Measurements from ENCODE around the gene ZNF213.

ZNF213 gene

GRCh38 chr16:3101018-3101840, 33.6 kb upstream of the ZNF213 start:
- DNase-seq (ENCODE audit: low read depth, low spot score) = no peak

DNA sequence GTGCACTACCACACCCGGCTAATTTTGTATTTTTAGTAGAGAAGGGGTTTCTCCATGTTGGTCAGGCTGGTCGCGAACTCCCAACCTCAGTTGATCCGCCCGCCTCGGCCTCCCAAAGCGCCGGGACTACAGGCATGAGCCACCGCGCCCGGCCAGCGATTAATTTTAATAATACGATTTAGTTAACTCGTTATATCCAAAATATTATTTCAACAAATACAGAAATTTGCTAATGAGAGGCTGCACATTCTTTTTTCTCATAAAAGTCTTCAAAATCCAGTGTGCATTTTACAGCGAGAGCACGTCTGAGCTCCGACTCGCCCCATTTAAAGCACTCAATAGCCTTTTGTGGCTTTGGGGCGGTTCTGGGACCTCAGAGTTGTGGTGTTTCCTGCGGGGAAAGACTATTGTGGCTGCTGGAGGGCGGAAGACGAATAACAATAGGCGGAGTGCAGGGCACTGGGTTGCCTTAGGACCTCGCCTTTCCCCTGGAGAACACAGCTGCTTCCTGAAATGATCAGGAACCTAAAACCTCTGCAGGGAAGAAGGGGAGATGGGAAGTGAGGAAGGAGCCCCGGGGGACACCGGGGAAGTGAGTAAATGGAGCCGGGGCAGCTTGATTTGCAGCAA, 32.9 kb upstream of the ZNF213 start:
- DNase-seq (ENCODE audit: low read depth, low spot score) = no peak

DNA sequence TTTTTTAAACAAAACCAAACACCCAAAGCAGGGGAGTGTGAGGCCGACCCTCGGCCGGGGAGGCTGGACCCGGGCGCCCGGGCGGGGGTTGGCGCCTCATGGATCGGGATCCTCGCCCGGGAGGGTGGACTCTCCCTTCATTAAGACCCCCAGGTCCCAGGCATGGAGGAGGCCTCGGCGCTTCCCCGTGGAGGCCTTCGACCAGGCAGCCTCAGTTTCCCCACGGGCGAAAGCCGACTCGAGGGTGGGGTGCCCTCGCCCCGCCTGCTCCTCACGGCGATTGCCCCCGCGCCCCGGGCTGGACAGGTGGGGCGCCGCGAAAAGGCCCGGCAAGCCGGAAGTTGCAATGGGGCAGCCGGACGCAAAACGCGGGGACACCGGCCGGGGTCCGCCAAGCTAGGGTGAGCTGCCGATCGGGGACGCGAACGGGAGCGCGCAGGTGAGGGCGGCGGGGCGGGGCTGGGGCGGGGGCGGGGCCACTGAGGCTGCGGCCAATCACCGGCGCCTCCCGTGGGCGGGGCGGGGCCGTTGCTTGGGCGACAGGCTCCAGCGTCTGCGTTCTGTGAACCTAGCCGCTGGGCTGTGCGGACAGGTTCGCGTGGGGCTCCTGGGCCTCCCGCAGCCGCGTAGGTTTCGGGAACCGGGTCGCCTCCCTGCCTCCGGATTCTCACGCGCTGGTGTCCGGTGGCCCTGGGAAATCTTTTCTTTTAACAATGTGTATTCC, 28.5 kb upstream of the ZNF213 start:
- DNase-seq (ENCODE audit: low read depth, low spot score) = peak; percentile 66

DNA sequence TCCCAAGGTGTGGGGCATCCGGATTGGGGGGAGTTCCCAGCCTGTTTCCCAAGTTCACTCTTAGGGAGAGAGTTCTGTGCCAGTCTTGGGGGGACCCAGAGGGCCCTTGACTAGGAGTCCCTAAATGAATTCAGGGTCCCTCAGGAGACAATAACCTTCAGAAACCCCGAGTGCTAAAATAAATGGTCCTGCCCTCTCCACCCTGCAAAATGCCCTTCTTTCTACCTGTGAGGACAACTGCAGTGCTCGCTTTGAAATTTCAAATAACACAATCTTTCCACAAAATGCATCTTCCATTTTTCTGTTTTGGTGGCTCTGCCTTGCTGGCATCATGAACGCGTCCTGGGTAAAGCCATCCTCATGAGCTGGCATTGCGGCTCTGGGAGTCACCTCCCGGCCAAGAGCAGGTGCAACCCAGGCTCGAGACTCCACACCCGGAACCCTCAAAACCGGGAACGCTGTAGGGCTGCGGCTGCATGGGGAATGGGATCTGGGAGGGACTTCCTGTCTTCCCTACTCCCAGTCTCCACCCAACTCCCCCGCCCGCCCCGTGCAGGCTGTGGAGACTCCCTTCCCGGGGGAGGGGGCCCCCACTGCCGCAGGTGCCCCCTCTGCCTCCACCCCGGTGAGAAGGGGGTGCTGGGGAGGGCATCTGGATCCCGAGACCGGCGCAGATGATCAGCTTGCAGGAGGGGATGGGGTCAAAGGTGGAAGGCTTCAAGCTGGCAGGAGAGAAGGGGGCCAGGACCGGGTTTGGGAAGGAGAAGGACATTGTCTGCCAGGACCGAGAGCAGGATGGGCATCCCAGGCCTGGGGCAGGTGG, 22.6 kb upstream of the ZNF213 start, which contains the start of gene ZNF205:
ZNF205 (plus strand) TSS at position 529 of the 823 bp plus-strand sequence. CDS start 845 bp downstream, outside the sequence.
- DNase-seq (ENCODE audit: low read depth, low spot score) = no peak

- no peak for DNase-seq (ENCODE audit: low read depth, low spot score)
Measured at GRCh38 chr16:3112881-3113574, 21.8 kb upstream of the ZNF213 start.

- DNase-seq (ENCODE audit: low read depth, low spot score) = no peak
Measured at GRCh38 chr16:3113765-3114479, 20.9 kb upstream of the ZNF213 start.

DNA sequence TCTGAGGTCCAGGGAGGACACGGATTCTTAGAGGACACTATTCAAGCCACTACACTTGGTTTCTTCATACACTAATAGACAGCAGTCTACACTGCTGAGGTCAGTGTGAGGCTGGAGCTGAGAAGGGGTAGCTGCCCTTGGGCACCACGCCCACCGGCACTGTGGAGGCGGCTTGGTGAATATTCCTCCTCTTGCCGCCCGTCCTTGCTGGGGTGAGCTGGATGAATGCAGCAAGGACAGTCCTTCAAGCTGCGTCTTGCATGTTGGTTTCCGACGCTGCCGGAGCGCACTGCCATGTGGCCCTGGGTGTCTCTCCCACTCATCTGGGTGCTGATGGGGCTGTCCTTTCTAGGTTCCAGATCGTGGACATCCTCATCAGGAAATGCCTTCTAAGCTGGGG, 19.8 kb upstream of the ZNF213 start:
- no peak for DNase-seq (ENCODE audit: low read depth, low spot score)

DNA sequence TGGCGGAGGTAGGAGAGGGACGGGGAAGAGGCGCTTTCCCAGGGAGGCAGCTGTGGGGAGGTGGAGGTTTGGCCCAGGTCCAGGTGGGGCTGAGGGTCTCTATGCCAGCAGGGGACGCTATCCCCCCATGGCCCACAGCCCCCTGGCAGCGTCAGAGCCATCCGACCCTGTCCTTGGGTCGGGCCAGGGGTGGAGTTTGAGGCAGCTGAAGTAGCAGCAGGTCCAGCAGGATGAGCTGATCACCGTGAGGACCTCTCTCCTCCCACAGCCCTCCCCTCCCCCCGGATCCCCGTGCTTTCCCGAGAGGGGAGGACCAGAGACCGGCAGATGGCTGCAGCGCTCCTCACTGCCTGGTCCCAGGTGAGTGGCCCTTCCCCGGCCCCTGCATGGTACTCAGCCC, 19.3 kb upstream of the ZNF213 start:
- no peak for DNase-seq (ENCODE audit: low read depth, low spot score)

GRCh38 chr16:3118204-3118790, 16.5 kb upstream of the ZNF213 start:
- no peak for DNase-seq (ENCODE audit: low read depth, low spot score)

DNA sequence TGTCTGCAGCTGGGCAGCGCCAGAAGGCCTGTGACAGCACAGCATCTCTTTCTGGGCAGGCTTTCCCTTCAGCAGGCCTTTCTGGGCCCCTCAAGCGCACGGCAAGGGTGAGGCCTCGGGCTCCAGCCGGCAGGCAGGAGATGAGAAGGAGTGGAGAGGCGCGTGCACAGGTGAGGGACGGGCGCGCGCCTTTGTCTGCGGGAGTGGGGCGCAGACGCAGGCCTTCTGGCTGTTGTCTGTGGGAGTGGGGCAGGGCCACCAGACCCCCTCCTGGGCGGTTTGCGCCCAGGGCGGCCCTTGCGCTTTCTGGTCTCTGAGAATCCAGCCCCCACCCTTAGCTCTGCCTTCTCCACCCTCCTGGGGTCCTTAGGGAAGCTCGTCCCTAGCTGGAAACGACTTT, 16.0 kb upstream of the ZNF213 start:
- DNase-seq (ENCODE audit: low read depth, low spot score) = no peak

GRCh38 chr16:3119286-3119685, 15.5 kb upstream of the ZNF213 start:
- DNase-seq (ENCODE audit: low read depth, low spot score) = no peak

DNA sequence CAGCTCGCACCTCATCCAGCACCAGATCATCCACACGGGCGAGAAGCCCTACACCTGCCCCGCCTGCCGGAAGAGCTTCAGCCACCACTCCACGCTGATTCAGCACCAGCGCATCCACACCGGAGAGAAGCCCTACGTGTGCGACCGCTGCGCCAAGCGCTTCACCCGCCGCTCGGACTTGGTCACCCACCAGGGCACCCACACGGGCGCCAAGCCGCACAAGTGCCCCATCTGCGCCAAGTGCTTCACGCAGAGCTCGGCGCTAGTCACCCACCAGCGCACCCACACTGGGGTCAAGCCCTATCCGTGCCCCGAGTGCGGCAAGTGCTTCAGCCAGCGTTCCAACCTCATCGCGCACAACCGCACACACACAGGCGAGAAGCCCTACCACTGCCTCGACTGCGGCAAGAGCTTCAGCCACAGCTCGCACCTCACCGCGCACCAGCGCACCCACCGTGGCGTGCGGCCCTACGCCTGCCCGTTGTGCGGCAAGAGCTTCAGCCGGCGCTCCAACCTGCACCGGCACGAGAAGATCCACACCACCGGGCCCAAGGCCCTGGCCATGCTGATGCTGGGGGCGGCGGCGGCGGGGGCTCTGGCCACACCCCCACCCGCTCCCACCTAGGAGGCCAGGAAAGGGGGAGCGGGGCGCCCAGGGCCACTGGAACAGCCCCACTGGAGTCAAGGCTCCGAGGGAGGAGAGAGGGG, 15.0 kb upstream of the ZNF213 start:
- DNase-seq (ENCODE audit: low read depth, low spot score) = no peak

GRCh38 chr16:3120435-3120834, 14.4 kb upstream of the ZNF213 start:
- DNase-seq (ENCODE audit: low read depth, low spot score) = no peak

DNA sequence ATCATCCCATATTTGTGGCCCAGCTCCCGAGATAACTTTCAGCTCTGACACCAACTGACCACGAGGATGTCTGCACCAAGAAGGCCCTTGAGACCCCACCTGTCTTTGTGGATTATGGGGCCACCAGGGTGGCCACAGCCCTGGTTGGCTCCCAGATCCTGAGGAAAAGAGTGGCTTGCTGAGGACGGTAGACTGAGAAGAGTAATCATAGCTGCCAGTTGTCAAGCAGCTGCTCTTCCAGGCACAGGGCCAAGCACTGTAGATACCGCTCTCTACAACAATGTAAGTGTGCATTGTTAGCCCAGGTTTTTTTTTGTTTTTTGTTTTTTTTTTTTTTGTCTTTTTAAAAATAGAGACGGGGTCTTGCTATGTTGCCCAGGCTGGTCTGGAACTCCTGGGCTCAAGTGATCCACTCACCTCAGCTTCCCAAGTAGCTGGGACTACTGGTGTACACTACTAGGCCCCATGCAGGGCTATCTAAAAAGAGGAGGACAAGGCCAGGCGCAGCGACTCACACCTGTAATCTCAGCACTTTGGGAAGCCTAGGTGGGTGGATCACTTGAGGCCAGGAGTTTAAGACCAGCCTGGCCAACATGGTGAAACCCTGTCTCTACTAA, 12.9 kb upstream of the ZNF213 start:
- no peak for DNase-seq (ENCODE audit: low read depth, low spot score)

- no peak for DNase-seq (ENCODE audit: low read depth, low spot score)
Measured at GRCh38 chr16:3122926-3123570, 11.8 kb upstream of the ZNF213 start.

- peak; percentile 79 for DNase-seq (ENCODE audit: low read depth, low spot score)
Measured at GRCh38 chr16:3123986-3124886, 10.6 kb upstream of the ZNF213 start.

DNA sequence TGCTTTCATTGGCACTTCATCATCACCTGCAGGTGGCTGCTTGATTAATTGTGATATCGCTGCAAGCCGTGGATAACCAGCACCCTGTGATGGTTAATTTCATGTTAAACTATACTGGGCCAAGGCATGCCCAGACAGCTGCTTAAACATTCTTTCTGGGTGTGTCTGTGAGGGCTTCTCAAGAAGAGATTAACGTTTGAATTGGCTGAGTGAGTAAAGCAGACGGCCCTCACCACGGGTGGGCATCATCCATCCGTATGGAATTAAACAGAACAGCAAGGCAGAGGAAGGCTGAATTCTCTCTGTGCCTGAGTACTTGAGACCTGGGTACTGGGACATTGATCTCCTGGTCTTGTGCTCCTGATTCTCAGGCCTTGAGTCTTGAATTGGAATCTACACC, 7.1 kb upstream of the ZNF213 start:
- no peak for DNase-seq (ENCODE audit: low read depth, low spot score)

Measured in smooth muscle cell of the brain vasculature (primary cell).